Endothelial cell of umbilical vein (primary cell): Measurements from ENCODE around the gene SKA3. TPM values are rescaled to one million over a fixed set of nuclear protein-coding genes. Genes with fewer than 3 reads are reported as not detected.

Experiments
- BruUV-seq: library from RNA; stranded (reverse); fragments of 400-500 nt; replicated peaks from 2 replicates; lab custom pipeline; 2021; lab: Mats Ljungman, UMichigan
- CTCF ChIA-PET: fragments of 300-600, 350-600 bp; sonication (Branson Sonifier 250); formaldehyde crosslinking; loops from one replicate; lab custom pipeline; 2021; ENCODE audit warnings: antibody characterized with exemption, inconsistent platforms; lab: Charles Lee
- POLR2A ChIA-PET: fragments of 300-600, 350-600 bp; sonication (Branson Sonifier 250); formaldehyde crosslinking; loops from one replicate; lab custom pipeline; 2021; ENCODE audit warnings: antibody characterized with exemption, inconsistent platforms; lab: Charles Lee
- DNase-seq: peaks from one replicate; pipeline ENCODE4 v3.0.0-alpha.2; 2011; ENCODE audit warnings: low read depth, low spot score
- FAIRE-seq: peaks from 2 replicates; lab custom pipeline; 2011; peaks lifted over from hg19 to GRCh38; lab: Jason Lieb, UNC
- H2AFZ ChIP-seq: 2 replicates; pipeline ENCODE4 v1.6.0; 2012; ENCODE audit warnings: low read depth, low read length, control low read depth, inconsistent platforms
- H3K27ac ChIP-seq: 2 replicates; pipeline ENCODE4 v1.5.1; 2011; ENCODE audit warnings: low read depth, mild to moderate bottlenecking, control low read depth, low read length, moderate library complexity; ENCODE audit not compliant: insufficient read depth
- H3K27me3 ChIP-seq, 2 experiments: 2 replicates each; pipeline versions ENCODE4 v1.6.0 to v1.6.1; 2011; ENCODE audit warnings: low read length in 2 of 2, mixed read lengths in 1 of 2; ENCODE audit not compliant: control insufficient read depth in 2 of 2, insufficient read depth in 2 of 2
- H3K36me3 ChIP-seq, 2 experiments: 2 replicates in 1 of 2; 3 replicates in 1 of 2; pipeline ENCODE4 v1.5.1; 2011; ENCODE audit warnings: low read length in 2 of 2, mild to moderate bottlenecking in 1 of 2, moderate library complexity in 1 of 2; ENCODE audit not compliant: control insufficient read depth in 2 of 2, insufficient read depth in 2 of 2; ENCODE audit errors: extremely low read depth in 1 of 2
- H3K4me1 ChIP-seq: 3 replicates; pipeline ENCODE4 v1.5.1; 2011; ENCODE audit warnings: mild to moderate bottlenecking, low read length; ENCODE audit not compliant: control insufficient read depth, insufficient read depth; ENCODE audit errors: extremely low read depth
- H3K4me2 ChIP-seq: 2 replicates; pipeline ENCODE4 v1.6.1; 2011; ENCODE audit warnings: low read length, control low read depth, mixed read lengths; ENCODE audit not compliant: insufficient read depth
- H3K4me3 ChIP-seq, 3 experiments: fragments of 200-600 bp in 1 of 3; sonication (generic), shearing (Covaris generic) in 1 of 3; replicated peaks in 1 of 3; 2 replicates each; pipeline ENCODE4 v1.5.1; 2011 to 2016; ENCODE audit warnings: control low read depth in 3 of 3, low read length in 3 of 3, mild to moderate bottlenecking in 2 of 3, inconsistent platforms in 1 of 3, low read depth in 1 of 3, moderate library complexity in 1 of 3; ENCODE audit not compliant: insufficient read depth in 1 of 3
- H3K79me2 ChIP-seq: 2 replicates; pipeline ENCODE4 v1.6.0; 2012; ENCODE audit warnings: low read length, inconsistent platforms; ENCODE audit not compliant: control insufficient read depth, insufficient read depth
- H3K9ac ChIP-seq: replicated peaks from 2 replicates; pipeline ENCODE3; 2011; ENCODE audit warnings: low read length, control low read depth; ENCODE audit not compliant: insufficient read depth; ENCODE audit errors: extremely low read depth
- H3K9me1 ChIP-seq: replicated peaks from 3 replicates; pipeline ENCODE4 v1.6.0; 2011; ENCODE audit warnings: mild to moderate bottlenecking, low read length; ENCODE audit not compliant: control insufficient read depth, insufficient read depth; ENCODE audit errors: extremely low read depth
- H3K9me3 ChIP-seq: replicated peaks from 2 replicates; pipeline ENCODE4 v1.5.1; 2012; ENCODE audit warnings: low read length, inconsistent platforms; ENCODE audit not compliant: control insufficient read depth, insufficient read depth
- H4K20me1 ChIP-seq: replicated peaks from 2 replicates; pipeline ENCODE3; 2011; ENCODE audit warnings: mild to moderate bottlenecking, low read length; ENCODE audit not compliant: control insufficient read depth, insufficient read depth; ENCODE audit errors: extremely low read depth
- CTCF ChIP-seq, 2 donors: IDR thresholded peaks; 1 replicate in 1 of 2; 2 replicates in 1 of 2; pipeline ENCODE4 v1.5.1; 2011; ENCODE audit warnings: low read length in 2 of 2, mild to moderate bottlenecking in 2 of 2, moderate library complexity in 2 of 2, control low read depth in 1 of 2, inconsistent platforms in 1 of 2, low read depth in 1 of 2; ENCODE audit not compliant: insufficient read depth in 1 of 2; ENCODE audit errors: extremely low read depth in 1 of 2
- EZH2 ChIP-seq: IDR thresholded peaks from 2 replicates; pipeline ENCODE4 v1.6.1; 2012; ENCODE audit warnings: borderline replicate concordance, low read depth, mild to moderate bottlenecking, moderate library complexity, low read length, inconsistent platforms; ENCODE audit not compliant: severe bottlenecking
- FOS ChIP-seq: IDR thresholded peaks from 2 replicates; pipeline ENCODE4 v1.6.1; 2011; ENCODE audit warnings: mild to moderate bottlenecking, low read length, moderate library complexity, borderline replicate concordance; ENCODE audit not compliant: insufficient read depth
- GATA2 ChIP-seq: IDR thresholded peaks from 2 replicates; pipeline ENCODE4 v1.7.0; 2011; ENCODE audit warnings: low read depth, mild to moderate bottlenecking, moderate library complexity, mixed read lengths, low read length; ENCODE audit not compliant: insufficient read length, insufficient read depth
- JUN ChIP-seq: IDR thresholded peaks from 2 replicates; pipeline ENCODE4 v1.6.1; 2011; ENCODE audit warnings: borderline replicate concordance, low read depth; ENCODE audit not compliant: insufficient read length, insufficient read depth
- MAX ChIP-seq: IDR thresholded peaks from 2 replicates; pipeline ENCODE4 v1.6.1; 2011; ENCODE audit not compliant: insufficient read depth, insufficient read length
- MYC ChIP-seq: IDR thresholded peaks from one replicate; pipeline ENCODE4 v1.6.1; 2011; ENCODE audit warnings: mild to moderate bottlenecking, low read depth, low read length
- POLR2A ChIP-seq: IDR thresholded peaks from 2 replicates; pipeline ENCODE4 v1.6.1; 2012; ENCODE audit warnings: low read depth, mild to moderate bottlenecking, control low read depth, low read length
- POLR2AphosphoS5 ChIP-seq: IDR thresholded peaks from 2 replicates; pipeline ENCODE4 v1.6.1; 2012; ENCODE audit warnings: low read depth, mild to moderate bottlenecking, control low read depth, low read length, moderate library complexity; ENCODE audit not compliant: insufficient read depth
- dilution Hi-C: fragments of 300-500 bp; cut with MboI; formaldehyde crosslinking; loops from one replicate; pipeline ENCODE4 v1.15.0; 2019; ENCODE audit warnings: low sequenced_read_pairs; ENCODE audit not compliant: extremely low pct_ligation_motif_present
- intact Hi-C: fragments of 100-400 bp; cut with micrococcal nuclease; formaldehyde crosslinking; loops from one replicate; pipeline ENCODE4 v1.10.0; 2022
- polyA plus RNA-seq, 4 experiments: library from polyadenylated mRNA; depleted of rRNA in 3 of 4; stranded (reverse) in 3 of 4; unstranded in 1 of 4; fragments of >200 nt; gene quantifications; 2 replicates each; pipeline versions ENCODE4 v1.2.1 to v1.2.3, GENCODE V29; 2011 to 2012; ENCODE audit warnings: missing spikeins in 1 of 4
- total RNA-seq: library from RNA; stranded (reverse); gene quantifications from 2 replicates; pipeline ENCODE4 v1.2.3, GENCODE V29; 2021

SKA3 gene
- total and polyA plus RNA-seq, 2 donors (not counting 3 experiments of a cell fraction or from before 2014, with no cell fraction given), result 9.4 to 28.7 TPM

GRCh38 chr13:21121616-21122015 lies 54.7 kb downstream of the SKA3 start:
- TF ChIP-seq EZH2, result no peak
- TF ChIP-seq MYC, result no peak
- TF ChIP-seq FOS, result no peak
- TF ChIP-seq CTCF (IDR thresholded peaks at IDR 0.05; ENCODE audit: extremely low read depth in 1 of 2, insufficient read depth in 1 of 2, low read depth in 1 of 2, low read length in 2 of 2), result no peak
- no peak for TF ChIP-seq JUN
- no peak for TF ChIP-seq POLR2AphosphoS5
- no peak for TF ChIP-seq MAX
- TF ChIP-seq POLR2A, result no peak
- no peak for TF ChIP-seq GATA2
- POLR2A ChIA-PET, result no interaction called here
- dilution Hi-C loops, result no loop called here
- Histone ChIP-seq H3K9ac (no peak overlapping the region), H2AFZ (no peak overlapping the region), H3K4me1 (no peaks in the 10 kb centered on the region), H3K27ac (no peak overlapping the region), H3K9me3 (no peaks in the 10 kb centered on the region), H3K27me3 (no peaks in the 10 kb centered on the region), H3K9me1 (no peaks in the 10 kb centered on the region), H3K4me2 (no peak overlapping the region), H3K36me3 (no peaks in the 10 kb centered on the region), H4K20me1 (no peaks in the 10 kb centered on the region), H3K79me2 (no peaks in the 10 kb centered on the region), H3K4me3 (no peak overlapping the region)
- BruUV-seq, result no TSS peak
- CTCF ChIA-PET, result interaction anchor here (1.2 to 1.4 kb wide), 2 partner anchors 12 to 178 kb away, joined by 3 read pairs; no protein-coding TSS in a partner anchor
- DNase-seq (no peak), FAIRE-seq (no peak)
- intact Hi-C loops, result no loop called here
